ENCODE data around the gene RECQL.

RECQL gene

DNA sequence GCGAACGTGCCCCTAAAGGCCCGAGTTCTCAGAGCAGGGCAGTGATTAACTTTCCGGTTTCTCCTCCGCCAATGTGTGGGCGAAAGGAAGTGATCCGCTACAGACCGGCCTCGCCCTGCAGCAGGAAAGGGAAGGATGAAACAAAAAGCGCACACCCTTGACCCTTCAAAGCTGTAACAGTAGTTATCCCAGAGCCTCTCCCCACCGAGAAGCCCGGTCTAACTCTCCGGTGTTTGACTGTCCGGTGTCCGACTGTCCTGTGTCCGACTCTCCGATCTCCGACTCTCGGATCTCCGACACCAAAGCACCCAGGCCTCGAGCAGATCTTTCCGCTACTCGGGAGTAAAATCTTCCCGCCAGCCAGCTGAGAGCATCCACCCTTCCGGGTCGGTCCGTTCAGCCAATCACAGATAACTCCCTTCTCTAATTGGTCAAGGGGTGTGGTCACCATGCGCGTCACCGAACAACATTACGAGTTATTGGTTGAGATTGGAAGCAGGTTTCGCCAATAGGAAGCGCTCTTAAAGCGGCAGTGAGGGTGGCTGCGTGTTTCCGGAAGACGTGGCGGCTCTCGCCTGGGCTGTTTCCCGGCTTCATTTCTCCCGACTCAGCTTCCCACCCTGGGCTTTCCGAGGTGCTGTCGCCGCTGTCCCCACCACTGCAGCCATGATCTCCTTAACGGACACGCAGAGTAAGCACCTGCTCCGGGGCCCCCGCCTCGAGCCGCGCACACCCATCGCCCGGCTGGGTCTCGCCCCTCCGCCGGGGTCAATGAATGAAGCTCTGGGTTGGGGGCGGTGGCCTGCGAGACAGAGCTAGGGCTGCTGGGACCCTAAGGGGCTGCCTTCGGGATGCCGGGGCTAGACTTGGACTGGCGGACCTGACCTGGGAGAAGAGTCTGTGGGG, at the start of gene RECQL, which contains the start of gene GOLT1B:
RECQL (minus strand) TSS at position 378 of the 906 bp plus-strand sequence. CDS start 2,065 bp downstream, outside the sequence.
GOLT1B (plus strand) TSS at position 532 of the 906 bp plus-strand sequence; CDS start at position 667, 135 bp downstream.
- DNase-seq = peak; percentile 99

- no peak for DNase-seq
These were observed 46.0 kb upstream of the RECQL start for GRCh38 chr12:21547437-21547836.

GRCh38 chr12:21546716-21547115, 45.3 kb upstream of the RECQL start:
- DNase-seq = peak; percentile 23

GRCh38 chr12:21545557-21545956, 44.1 kb upstream of the RECQL start:
- DNase-seq = no peak

DNA sequence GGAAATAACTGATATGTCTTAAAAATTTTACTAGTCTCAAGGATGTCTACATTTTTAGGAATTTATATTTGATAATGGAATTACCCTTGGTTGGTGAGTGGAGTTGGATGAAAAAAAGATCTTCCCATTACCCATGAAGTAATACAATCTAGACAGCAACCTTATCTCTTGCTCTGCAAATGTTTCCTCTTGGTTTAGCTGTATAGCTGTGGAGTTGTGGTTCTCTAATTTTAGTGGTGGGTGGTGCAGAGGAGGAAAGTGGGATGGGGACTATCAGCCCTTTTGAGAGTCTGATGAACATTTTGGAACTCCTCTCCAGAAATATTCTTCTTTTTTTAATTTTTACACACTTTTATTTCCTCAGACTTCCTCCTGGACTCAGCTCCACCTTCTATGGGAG, 41.7 kb upstream of the RECQL start:
- DNase-seq = no peak

DNA sequence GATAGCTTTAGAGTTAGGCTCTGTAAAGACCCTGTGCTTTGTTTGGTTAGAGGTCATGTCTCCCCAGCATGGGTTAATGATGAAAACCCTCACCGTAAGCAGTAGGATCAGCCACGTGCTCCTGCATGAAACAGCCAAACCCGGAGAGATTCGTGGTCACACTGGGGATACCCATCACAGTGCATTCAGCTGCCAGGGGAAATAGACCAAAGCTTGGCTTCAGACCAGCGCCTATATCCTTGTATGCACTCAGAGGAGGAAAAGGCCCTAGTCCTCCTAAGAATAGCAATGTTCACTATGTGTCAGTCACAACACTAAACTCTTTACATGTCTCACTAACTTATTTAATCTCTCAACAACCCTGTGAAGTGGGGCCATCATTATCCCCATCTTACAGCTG, 41.0 kb upstream of the RECQL start:
- DNase-seq = no peak

DNA sequence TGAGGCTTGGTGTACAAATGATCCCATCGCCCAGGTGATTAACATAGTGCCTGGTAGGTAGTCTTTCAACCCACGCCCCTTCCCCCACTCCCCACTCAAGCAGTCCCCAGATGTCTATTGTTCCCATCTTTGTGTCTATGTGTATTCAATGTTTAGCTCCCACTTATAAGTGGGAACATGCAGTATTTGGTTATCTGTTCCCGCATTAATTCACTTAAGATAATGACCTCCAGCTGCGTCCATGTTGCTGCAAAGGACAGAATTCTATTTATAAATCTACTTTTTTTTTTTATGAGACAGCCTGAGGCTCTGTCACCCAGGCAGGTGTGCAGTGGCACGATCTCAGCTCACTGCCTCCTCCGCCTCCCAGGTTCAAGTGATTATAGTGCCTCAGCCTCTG, 40.3 kb upstream of the RECQL start:
- DNase-seq = no peak

DNA sequence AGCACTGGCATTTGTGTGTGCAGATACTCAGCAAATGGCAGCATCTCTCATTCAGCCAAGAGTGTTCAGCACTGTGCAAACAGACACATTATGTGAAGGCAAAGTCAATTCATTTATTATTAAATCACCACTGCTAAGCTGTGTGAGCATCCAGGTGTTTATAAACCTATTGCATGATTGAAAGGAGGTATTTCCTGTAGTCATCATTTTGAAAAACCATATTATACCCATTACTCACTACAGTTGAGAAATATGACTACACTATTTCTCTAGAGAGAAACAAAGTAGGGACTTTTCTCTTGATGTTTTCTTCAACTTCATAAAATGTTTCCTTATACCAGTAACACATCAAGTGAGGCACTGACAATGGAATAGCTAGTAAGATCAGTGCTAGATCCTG, 38.4 kb upstream of the RECQL start:
- DNase-seq = no peak

- no peak for DNase-seq
These were observed 36.7 kb upstream of the RECQL start for GRCh38 chr12:21538061-21538653.

GRCh38 chr12:21529456-21529855, 28.0 kb upstream of the RECQL start:
- DNase-seq = no peak

GRCh38 chr12:21528953-21529352, 27.5 kb upstream of the RECQL start:
- no peak for DNase-seq

GRCh38 chr12:21527451-21528180, 26.2 kb upstream of the RECQL start:
- peak; percentile 53 for DNase-seq

DNA sequence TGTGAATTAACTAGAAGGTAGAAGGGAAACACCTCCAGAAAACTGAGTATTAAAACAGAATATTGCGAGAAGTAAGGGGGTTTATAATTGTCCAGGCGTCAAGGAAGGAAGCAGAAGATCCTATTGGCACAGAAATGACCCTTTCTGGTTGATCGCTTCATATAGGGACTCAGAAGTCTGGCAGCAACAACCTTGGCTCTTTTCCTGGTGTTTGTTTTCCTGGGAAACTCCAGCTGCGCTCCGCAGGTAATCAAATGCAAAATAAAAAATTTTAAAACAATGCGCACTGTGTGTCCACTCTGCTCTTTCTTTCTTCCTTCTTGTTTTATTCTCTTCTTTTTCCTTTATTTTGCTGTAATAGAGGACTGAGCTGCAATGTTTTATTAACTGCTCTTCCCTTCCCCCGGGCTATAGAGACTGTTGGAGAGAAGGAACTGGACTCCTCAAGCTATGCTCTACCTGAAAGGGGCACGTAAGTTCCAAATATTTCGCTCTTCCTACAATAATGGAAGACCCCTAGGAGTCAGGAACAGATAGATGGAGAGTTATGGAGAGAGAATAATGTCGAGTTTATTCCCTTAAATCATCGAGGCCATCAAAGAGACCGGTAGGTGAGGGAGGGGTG, 25.4 kb upstream of the RECQL start:
- no peak for DNase-seq

- peak; percentile 61 for DNase-seq
These were observed 24.6 kb upstream of the RECQL start, which contains the start of gene SPX for GRCh38 chr12:21526053-21526452. TSS of gene SPX (plus strand) at chr12:21526296. CDS start at chr12:21526473, 177 bp downstream.

DNA sequence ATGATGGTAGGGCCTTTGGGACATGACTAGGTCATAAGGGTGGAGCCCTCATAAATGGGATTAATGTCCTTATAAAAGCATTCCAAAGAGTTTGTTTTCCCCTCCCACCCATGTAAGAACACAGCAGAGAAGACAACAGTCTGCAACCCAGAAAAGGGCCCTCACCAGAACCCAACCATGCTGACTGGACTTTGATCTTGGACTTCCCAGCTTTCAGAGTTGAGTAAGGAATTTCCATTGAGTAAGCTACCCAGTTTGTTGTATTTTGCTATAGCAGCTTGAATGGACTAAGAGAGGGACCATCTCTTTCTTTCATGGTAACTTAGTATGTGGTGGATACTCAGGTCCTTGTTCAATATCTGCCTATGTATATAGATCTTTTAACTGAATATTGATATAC, 21.7 kb upstream of the RECQL start:
- DNase-seq = no peak

DNA sequence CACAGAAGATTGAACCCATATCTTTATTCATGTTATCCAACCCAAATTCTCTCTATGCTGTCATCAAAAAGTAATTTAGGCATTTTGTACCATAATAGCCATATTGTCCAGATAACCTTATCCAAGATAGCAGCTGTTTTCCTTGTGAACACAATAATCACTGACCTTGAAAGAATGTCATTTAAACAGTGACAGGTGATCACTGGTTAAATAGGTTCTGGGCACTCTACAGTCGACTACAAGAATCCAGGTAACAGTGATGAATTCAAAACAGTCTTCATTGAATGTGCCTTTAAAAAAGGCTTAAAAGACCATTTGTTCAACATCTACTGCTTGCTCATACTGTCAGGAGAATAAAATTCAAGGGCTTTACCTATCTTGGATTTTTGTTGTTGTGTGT, 20.1 kb upstream of the RECQL start:
- DNase-seq = no peak

DNA sequence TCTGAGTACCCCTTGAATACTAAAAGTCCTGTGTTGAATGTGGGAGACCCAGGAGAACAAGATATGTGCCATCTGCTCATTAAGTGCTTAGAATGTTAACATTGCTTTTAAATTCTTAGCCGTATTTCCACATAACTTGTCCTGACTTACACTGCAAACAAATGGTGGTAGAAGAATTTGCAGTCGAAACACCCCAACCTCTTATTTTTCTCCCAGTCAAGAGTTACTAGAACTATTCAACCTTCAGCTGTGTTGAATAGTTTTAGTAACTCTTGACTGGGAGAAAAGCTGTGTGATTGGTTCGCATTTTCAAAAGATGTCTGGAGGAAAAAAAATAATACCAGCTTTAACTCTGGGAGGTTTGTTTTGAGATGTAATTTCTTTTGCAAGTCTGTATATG, 17.0 kb upstream of the RECQL start:
- no peak for DNase-seq

DNA sequence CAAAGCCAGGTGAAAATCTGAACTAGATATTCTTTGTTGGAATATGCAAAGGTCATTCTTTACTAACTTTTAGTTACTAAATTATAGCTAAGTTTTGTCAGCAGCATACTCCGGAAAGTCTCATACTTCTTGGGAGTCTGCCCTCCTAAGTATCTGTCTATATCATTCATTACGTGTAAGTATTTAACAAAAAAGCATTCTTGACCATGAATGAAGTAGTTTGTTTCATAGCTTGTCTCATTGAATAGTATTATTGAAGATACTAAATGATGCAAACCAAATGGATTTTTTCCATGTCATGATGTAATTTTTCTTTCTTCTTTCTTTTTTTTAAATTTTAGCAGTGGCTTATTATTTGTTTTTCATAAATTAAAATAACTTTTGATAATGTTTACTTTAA, 14.8 kb upstream of the RECQL start:
- DNase-seq = no peak

- no peak for DNase-seq
These were observed 8.3 kb upstream of the RECQL start for GRCh38 chr12:21509768-21510167.

DNA sequence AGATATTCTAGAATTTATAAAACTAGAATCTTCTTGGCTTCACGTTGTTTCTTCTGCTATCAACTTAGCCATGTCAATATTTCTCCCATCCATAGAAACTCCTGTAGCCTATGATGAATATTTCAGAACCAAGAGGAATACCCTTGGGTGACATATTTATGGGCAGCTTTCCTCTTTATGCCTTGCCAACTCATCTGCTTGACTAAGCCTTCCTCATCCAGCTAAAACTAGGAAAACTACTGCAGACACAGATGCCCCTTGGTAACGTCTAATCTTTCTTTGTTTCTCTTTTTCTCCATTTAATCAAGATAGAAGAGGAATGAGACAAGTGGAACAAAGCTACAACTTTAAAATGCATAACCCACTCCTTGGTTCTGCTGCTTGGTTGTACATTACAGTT, 6.4 kb upstream of the RECQL start:
- no peak for DNase-seq

- DNase-seq = no peak
These were observed 4.5 kb upstream of the RECQL start for GRCh38 chr12:21505888-21506287.

- DNase-seq = no peak
These were observed 1.4 kb upstream of the RECQL start for GRCh38 chr12:21502872-21503271.

DNA sequence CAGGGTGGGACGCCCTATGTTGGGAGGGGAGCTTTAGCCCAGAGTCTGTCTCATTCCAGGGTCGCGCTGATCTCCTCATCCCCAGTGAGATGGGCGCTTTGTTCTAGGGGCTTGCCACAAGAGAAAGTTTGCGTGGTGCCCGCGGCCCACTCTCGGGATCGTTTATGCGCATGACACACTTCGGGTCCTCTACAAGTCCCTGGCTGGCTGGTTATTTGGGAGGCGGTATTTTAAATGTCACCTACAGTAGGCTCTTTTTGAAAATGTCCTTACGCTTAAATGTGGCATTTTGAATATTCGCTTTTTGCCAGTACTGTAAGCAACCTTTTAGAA, 695 bp upstream of the RECQL start:
- DNase-seq = peak; percentile 17
